IMR-90 (cell line): ENCODE results near the gene MKS1. TPM values are rescaled to one million over a fixed set of nuclear protein-coding genes. Genes with fewer than 3 reads are reported as not detected.

ENCODE experiments used
- ATAC-seq: fragments of 200-7000 bp; cut with Tn5 transposase; 2 replicates; pipeline ENCODE4 v1.9.1; 2020; ENCODE audit warnings: low read depth, mild to moderate bottlenecking, moderate library complexity
- BruUV-seq: library from RNA; stranded (reverse); fragments of 400-500 nt; replicated peaks from 2 replicates; lab custom pipeline; 2021; lab: Mats Ljungman, UMichigan
- CTCF ChIA-PET: fragments of 300-600 bp; formaldehyde crosslinking; extraction: SDS; loops from one replicate; lab custom pipeline; 2021; ENCODE audit warnings: antibody characterized with exemption; lab: Yijun Ruan, JAX
- POLR2A ChIA-PET: fragments of 300-600 bp; sonication (Branson Sonifier 250); formaldehyde crosslinking; loops from one replicate; lab custom pipeline; 2022; ENCODE audit warnings: antibody characterized with exemption; ENCODE audit not compliant: unreplicated experiment; lab: Charles Lee
- DNase-seq: peaks from one replicate; pipeline ENCODE4 v3.0.0; 2013
- H2AFZ ChIP-seq: replicated peaks from 2 replicates; pipeline ENCODE3; 2013; ENCODE audit warnings: low read length, mild to moderate bottlenecking; ENCODE audit not compliant: poor library complexity
- H2AK5ac ChIP-seq: 2 replicates; pipeline ENCODE4 v1.6.1; 2013; ENCODE audit warnings: low read depth, low read length, inconsistent platforms
- H2AK9ac ChIP-seq: replicated peaks from 2 replicates; pipeline ENCODE3; 2013; ENCODE audit warnings: mild to moderate bottlenecking, low read depth, low read length, moderate library complexity; ENCODE audit not compliant: poor library complexity
- H2BK120ac ChIP-seq: 2 replicates; pipeline ENCODE4 v1.6.1; 2013; ENCODE audit warnings: low read depth, low read length, inconsistent platforms
- H2BK15ac ChIP-seq: 3 replicates; pipeline ENCODE4 v1.6.1; 2013; ENCODE audit warnings: low read depth, low read length, inconsistent platforms
- H2BK20ac ChIP-seq: 2 replicates; pipeline ENCODE4 v1.6.1; 2013; ENCODE audit warnings: low read depth, mild to moderate bottlenecking, inconsistent platforms, low read length, moderate library complexity
- H2BK5ac ChIP-seq: 2 replicates; pipeline ENCODE4 v1.6.1; 2013; ENCODE audit warnings: mild to moderate bottlenecking, low read depth, low read length, inconsistent platforms; ENCODE audit not compliant: poor library complexity, severe bottlenecking
- H3K14ac ChIP-seq: replicated peaks from 2 replicates; pipeline ENCODE4 v1.6.1; 2013; ENCODE audit warnings: low read depth, low read length, inconsistent platforms
- H3K18ac ChIP-seq: 2 replicates; pipeline ENCODE4 v1.6.1; 2013; ENCODE audit warnings: low read depth, low read length, control low read depth
- H3K23ac ChIP-seq: 2 replicates; pipeline ENCODE4 v1.6.1; 2013; ENCODE audit warnings: low read depth, low read length, inconsistent platforms
- H3K27ac ChIP-seq: 2 replicates; pipeline ENCODE4 v1.5.1; 2013; ENCODE audit warnings: mild to moderate bottlenecking, control low read depth, low read length; ENCODE audit not compliant: insufficient read depth
- H3K27me3 ChIP-seq: 2 replicates; pipeline ENCODE4 v1.6.1; 2013; ENCODE audit warnings: low read length; ENCODE audit not compliant: control insufficient read depth, insufficient read depth
- H3K36me3 ChIP-seq: 2 replicates; pipeline ENCODE4 v1.6.1; 2013; ENCODE audit warnings: low read length, mixed read lengths; ENCODE audit not compliant: control insufficient read depth, insufficient read depth
- H3K4ac ChIP-seq: 2 replicates; pipeline ENCODE4 v1.6.1; 2013; ENCODE audit warnings: low read depth, low read length, inconsistent platforms
- H3K4me1 ChIP-seq: 2 replicates; pipeline ENCODE4 v1.6.1; 2013; ENCODE audit warnings: low read length, mixed read lengths; ENCODE audit not compliant: control insufficient read depth, insufficient read depth
- H3K4me2 ChIP-seq: 2 replicates; pipeline ENCODE4 v1.6.1; 2013; ENCODE audit warnings: low read depth, mild to moderate bottlenecking, control low read depth, low read length, moderate library complexity
- H3K4me3 ChIP-seq: 2 replicates; pipeline ENCODE4 v1.5.1; 2013; ENCODE audit warnings: low read depth, mild to moderate bottlenecking, control low read depth, low read length, moderate library complexity; ENCODE audit not compliant: insufficient read depth
- H3K56ac ChIP-seq: 2 replicates; pipeline ENCODE4 v1.6.1; 2013; ENCODE audit warnings: low read length, inconsistent platforms; ENCODE audit not compliant: insufficient read depth; ENCODE audit errors: extremely low read depth
- H3K79me1 ChIP-seq, 2 experiments: 2 replicates each; pipeline ENCODE4 v1.6.1; 2013; ENCODE audit warnings: low read length in 2 of 2, inconsistent platforms in 1 of 2, low read depth in 1 of 2
- H3K9ac ChIP-seq: 2 replicates; pipeline ENCODE4 v1.6.1; 2013; ENCODE audit warnings: low read depth, low read length, control low read depth
- H3K9me1 ChIP-seq: 2 replicates; pipeline ENCODE4 v1.6.1; 2013; ENCODE audit warnings: low read length, inconsistent platforms; ENCODE audit not compliant: insufficient read depth
- H3K9me3 ChIP-seq: 2 replicates; pipeline ENCODE4 v1.6.1; 2013; ENCODE audit warnings: low read length; ENCODE audit not compliant: control insufficient read depth, insufficient read depth
- H4K20me1 ChIP-seq: 2 replicates; pipeline ENCODE4 v1.6.1; 2013; ENCODE audit warnings: low read length, inconsistent platforms; ENCODE audit not compliant: insufficient read depth
- H4K5ac ChIP-seq: 2 replicates; pipeline ENCODE4 v1.6.1; 2013; ENCODE audit warnings: mild to moderate bottlenecking, low read depth, low read length, control low read depth
- H4K8ac ChIP-seq, 2 experiments: 2 replicates each; pipeline ENCODE4 v1.6.1; 2013; ENCODE audit warnings: low read depth in 2 of 2, low read length in 2 of 2, control low read depth in 1 of 2, inconsistent platforms in 1 of 2
- H4K91ac ChIP-seq: 2 replicates; pipeline ENCODE4 v1.6.1; 2013; ENCODE audit warnings: low read depth, low read length, inconsistent platforms; ENCODE audit not compliant: insufficient read depth
- POLR2A ChIP-seq: IDR thresholded peaks from 2 replicates; pipeline ENCODE4 v1.6.1; 2012; ENCODE audit warnings: mild to moderate bottlenecking, low read depth, low read length
- RAD21 ChIP-seq: IDR thresholded peaks from 2 replicates; pipeline ENCODE4 v1.6.1; 2012; ENCODE audit warnings: low read length, improper control_type of control experiment
- RCOR1 ChIP-seq: IDR thresholded peaks from 2 replicates; pipeline ENCODE4 v1.6.1; 2012; ENCODE audit warnings: mild to moderate bottlenecking, low read length, improper control_type of control experiment; ENCODE audit not compliant: insufficient replicate concordance
- RFX5 ChIP-seq: IDR thresholded peaks from 2 replicates; pipeline ENCODE4 v1.8.0; 2012; ENCODE audit warnings: low read depth, mild to moderate bottlenecking, low read length, moderate library complexity
- WGBS, 2 experiments: methylation state at CpG; one replicate each; pipeline versions ENCODE4 v1.1.5 to v1.1.7; 2013; ENCODE audit warnings: missing lambda C conversion rate in 2 of 2; ENCODE audit not compliant: insufficient read length in 1 of 2; ENCODE audit errors: extremely low coverage in 2 of 2; 5-methylcytosine and 5-hydroxymethylcytosine counted together
- dilution Hi-C: fragments of 300-500 bp; cut with HindIII; formaldehyde crosslinking; loops from one replicate; pipeline ENCODE4 v1.14.3; 2018; ENCODE audit warnings: low sequenced_read_pairs; ENCODE audit not compliant: unreplicated experiment
- in situ Hi-C: fragments of 300-500 bp; cut with MboI; formaldehyde crosslinking; loops from 3 replicates; pipeline ENCODE4 v1.14.3; 2019; ENCODE audit warnings: low sequenced_read_pairs, inconsistent platforms, mixed read lengths
- intact Hi-C: fragments of 100-400 bp; cut with micrococcal nuclease; formaldehyde crosslinking; loops from 2 replicates; pipeline ENCODE4 v1.10.0; 2022
- polyA plus RNA-seq, 3 experiments: library from polyadenylated mRNA; depleted of rRNA; stranded (reverse); fragments of >200 nt; gene quantifications; 2 replicates each; pipeline ENCODE4 v1.2.3, GENCODE V29; 2012; ENCODE audit warnings: low replicate concordance in 1 of 3
- total RNA-seq: library from RNA; depleted of rRNA; stranded (reverse); fragments of >200 nt; gene quantifications from 2 replicates; pipeline ENCODE4 v1.2.3, GENCODE V29; 2012

The MKS1 gene
- total and polyA plus RNA-seq, 2 of the 4 experiments (the other 2 are of a cell fraction), result 11.5 to 13.2 TPM

- dilution Hi-C loops (no loop called here), in situ Hi-C loops (no loop called here), intact Hi-C loops (no loop called here)
- H2AFZ ChIP-seq, result no peak overlapping the region
- 8% methylated on average over 2 of the region's 8 CpGs; no CpG with 5 or more reads in 1 of the 2 experiments for WGBS, 2 experiments
- H3K9me3 ChIP-seq, result no peaks in the 10 kb centered on the region
- H2BK120ac ChIP-seq, result no peak overlapping the region
- ChIA-PET CTCF (no interaction called here), POLR2A (no interaction called here)
- no peak overlapping the region for H4K91ac ChIP-seq
- no peaks in the 10 kb centered on the region for H4K20me1 ChIP-seq
- H3K36me3 ChIP-seq, result no peaks in the 10 kb centered on the region
- no peak overlapping the region for H2BK20ac ChIP-seq
- no peak overlapping the region for H3K23ac ChIP-seq
- H3K4me2 ChIP-seq, result no peak overlapping the region
- no TSS peak for BruUV-seq
- DNase-seq (no peak), ATAC-seq (no peak)
- no peak overlapping the region for H3K18ac ChIP-seq
- H2BK5ac ChIP-seq, result no peak overlapping the region
- H3K4ac ChIP-seq, result no peak overlapping the region
- no peaks in the 10 kb centered on the region for H3K4me1 ChIP-seq
- H2BK15ac ChIP-seq, result no peak overlapping the region
- H2AK9ac ChIP-seq, result no peak overlapping the region
- no peak overlapping the region for H3K56ac ChIP-seq
- H2AK5ac ChIP-seq, result no peak overlapping the region
- H3K9ac ChIP-seq, result no peak overlapping the region
- H4K5ac ChIP-seq, result no peak overlapping the region
- H4K8ac ChIP-seq, result no peak overlapping the region
- no peak overlapping the region for H3K27ac ChIP-seq
- no peak overlapping the region for H3K4me3 ChIP-seq
- TF ChIP-seq RFX5 (no peak), RAD21 (no peak), POLR2A (no peak), RCOR1 (no peak)
- H3K14ac ChIP-seq, result no peak overlapping the region
- no peaks in the 10 kb centered on the region for H3K79me1 ChIP-seq
- no peaks in the 10 kb centered on the region for H3K9me1 ChIP-seq
- peaks cover 20% of the 10 kb centered on the region for H3K27me3 ChIP-seq
These were observed 35.7 kb upstream of the MKS1 start for GRCh38 chr17:58254803-58255202.
